CD14-positive monocyte (primary cell): Measurements from ENCODE around the gene TRAT1. TPM values are rescaled to one million over a fixed set of nuclear protein-coding genes. Genes with fewer than 3 reads are reported as not detected.

Source experiments
- DNase-seq, 3 donors: peaks; one replicate each; pipeline ENCODE4 v3.0.0-alpha.2; 2011 to 2022
- H2AFZ ChIP-seq: 2 replicates; pipeline ENCODE4 v1.6.0; 2012; ENCODE audit warnings: mild to moderate bottlenecking, low read depth, low read length, inconsistent platforms; ENCODE audit not compliant: insufficient read depth, poor library complexity, severe bottlenecking
- H3K27ac ChIP-seq, 2 donors: 1 replicate in 1 of 2; 2 replicates in 1 of 2; pipeline ENCODE4 v1.5.1; 2012 to 2013; ENCODE audit warnings: low read length in 2 of 2, control low read depth in 1 of 2, inconsistent platforms in 1 of 2, low read depth in 1 of 2, mild to moderate bottlenecking in 1 of 2
- H3K27me3 ChIP-seq, 2 donors: one replicate each; pipeline versions ENCODE4 v1.6.0 to v1.6.1; 2011 to 2013; ENCODE audit warnings: low read length in 2 of 2; ENCODE audit not compliant: control insufficient read depth in 2 of 2, insufficient read depth in 2 of 2
- H3K36me3 ChIP-seq, 2 donors: replicated peaks in 1 of 2; 1 replicate in 1 of 2; 2 replicates in 1 of 2; pipeline versions ENCODE4 v1.5.1 to v1.6.1; 2012 to 2013; ENCODE audit warnings: low read length in 2 of 2, control low read depth in 1 of 2, inconsistent platforms in 1 of 2, mild to moderate bottlenecking in 1 of 2; ENCODE audit not compliant: insufficient read depth in 2 of 2, control insufficient read depth in 1 of 2
- H3K4me1 ChIP-seq, 2 donors: 1 replicate in 1 of 2; 2 replicates in 1 of 2; pipeline versions ENCODE4 v1.5.1 to v1.6.1; 2012 to 2013; ENCODE audit warnings: low read length in 2 of 2, control low read depth in 1 of 2, inconsistent platforms in 1 of 2, mild to moderate bottlenecking in 1 of 2, moderate library complexity in 1 of 2; ENCODE audit not compliant: insufficient read depth in 2 of 2, control insufficient read depth in 1 of 2
- H3K4me2 ChIP-seq: replicated peaks from 2 replicates; pipeline ENCODE3; 2012; ENCODE audit warnings: low read length, moderate library complexity, mild to moderate bottlenecking; ENCODE audit not compliant: poor library complexity, severe bottlenecking; ENCODE audit errors: extremely low read depth
- H3K4me3 ChIP-seq, 3 experiments: fragments of 200-600 bp in 1 of 3; sonication (generic) in 1 of 3; replicated peaks in 1 of 3; 1 replicate in 2 of 3; 2 replicates in 1 of 3; pipeline ENCODE4 v1.5.1; 2011 to 2013; ENCODE audit warnings: low read length in 3 of 3, mild to moderate bottlenecking in 3 of 3, control low read depth in 2 of 3, low read depth in 2 of 3, inconsistent platforms in 1 of 3, moderate library complexity in 1 of 3
- H3K79me2 ChIP-seq: 2 replicates; pipeline ENCODE4 v1.6.0; 2012; ENCODE audit warnings: mild to moderate bottlenecking, control low read depth, inconsistent platforms, low read length, moderate library complexity; ENCODE audit not compliant: insufficient read depth
- H3K9ac ChIP-seq: 2 replicates; pipeline ENCODE4 v1.6.0; 2017; ENCODE audit warnings: low read length, mild to moderate bottlenecking; ENCODE audit not compliant: insufficient read depth, poor library complexity, severe bottlenecking
- H3K9me3 ChIP-seq, 2 donors: replicated peaks in 1 of 2; 1 replicate in 1 of 2; 2 replicates in 1 of 2; pipeline versions ENCODE4 v1.5.1 to v1.6.1; 2012 to 2013; ENCODE audit warnings: low read length in 2 of 2, control low read depth in 1 of 2; ENCODE audit not compliant: control insufficient read depth in 1 of 2, insufficient read depth in 1 of 2
- H4K20me1 ChIP-seq: 2 replicates; pipeline ENCODE4 v1.6.0; 2012; ENCODE audit warnings: mild to moderate bottlenecking, low read length, control low read depth, moderate library complexity; ENCODE audit not compliant: insufficient read depth
- H3K27ac Mint-ChIP-seq, 7 donors: one replicate each; pipeline ENCODE4 v1.8.0; 2020; ENCODE audit warnings: mild to moderate bottlenecking in 7 of 7, mixed read lengths in 7 of 7, moderate library complexity in 6 of 7, inconsistent platforms in 2 of 7
- H3K27me3 Mint-ChIP-seq, 3 donors: one replicate each; pipeline ENCODE4 v1.8.0; 2021 to 2022; ENCODE audit warnings: low read depth in 3 of 3, mild to moderate bottlenecking in 3 of 3, mixed read lengths in 3 of 3, moderate library complexity in 3 of 3, inconsistent platforms in 1 of 3
- H3K36me3 Mint-ChIP-seq, 2 donors: one replicate each; pipeline ENCODE4 v1.8.0; 2020; ENCODE audit warnings: mixed read lengths in 2 of 2, inconsistent platforms in 1 of 2, mild to moderate bottlenecking in 1 of 2
- H3K4me1 Mint-ChIP-seq: one replicate; pipeline ENCODE4 v1.8.0; 2020; ENCODE audit warnings: mild to moderate bottlenecking, mixed read lengths
- H3K4me3 Mint-ChIP-seq, 2 donors: one replicate each; pipeline ENCODE4 v1.8.0; 2020; ENCODE audit warnings: mild to moderate bottlenecking in 2 of 2, mixed read lengths in 2 of 2, moderate library complexity in 1 of 2
- H3K9me3 Mint-ChIP-seq, 7 donors: one replicate each; pipeline ENCODE4 v1.8.0; 2020 to 2022; ENCODE audit warnings: mixed read lengths in 7 of 7, mild to moderate bottlenecking in 6 of 7, moderate library complexity in 6 of 7, inconsistent platforms in 2 of 7
- CTCF ChIP-seq: fragments of 200-600 bp; IDR thresholded peaks from one replicate; pipeline ENCODE4 v1.8.0; 2022; ENCODE audit warnings: antibody characterized with exemption, mild to moderate bottlenecking
- WGBS: methylation state at CpG from one replicate; pipeline ENCODE4 v1.1.5; 2013; ENCODE audit warnings: missing lambda C conversion rate; ENCODE audit not compliant: insufficient coverage; 5-methylcytosine and 5-hydroxymethylcytosine counted together
- intact Hi-C, 2 donors: fragments of 100-400 bp; cut with micrococcal nuclease; formaldehyde crosslinking; loops; one replicate each; pipeline versions ENCODE4 v1.15.0 to v1.15.1; 2023
- polyA plus RNA-seq, 3 donors: library from polyadenylated mRNA; depleted of rRNA in 1 of 3; unstranded in 2 of 3; stranded (reverse) in 1 of 3; fragments of 300-500 nt in 2 of 3; fragments of >200 nt in 1 of 3; fragmentation: Illumina TruSeq in 2 of 3; gene quantifications; 1 replicate in 2 of 3; 2 replicates in 1 of 3; pipeline ENCODE4 v1.2.3, GENCODE V29; 2012 to 2021

The TRAT1 gene
- polyA plus RNA-seq, 3 donors: 0.04 to 0.37 (median 0.33) TPM

DNA sequence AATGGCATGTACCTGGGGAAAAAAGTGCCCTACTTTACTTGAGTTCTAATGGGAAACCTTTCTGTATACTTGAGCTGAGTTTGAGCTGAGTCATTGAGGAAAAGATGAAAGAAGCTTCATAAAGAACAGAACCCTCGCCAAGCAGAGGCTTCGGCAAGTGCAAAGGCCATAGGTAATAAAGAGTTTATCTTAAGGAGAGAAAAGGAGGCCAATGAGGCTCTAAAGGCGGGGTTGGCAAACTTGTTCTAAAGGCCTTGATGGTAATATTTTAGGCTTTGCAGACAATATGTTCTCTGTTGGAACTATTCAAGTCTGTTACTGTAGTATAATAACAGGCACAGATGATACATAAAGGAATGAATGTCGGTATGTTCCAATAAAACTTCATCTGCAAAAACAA is 17.6 kb upstream of the TRAT1 start:
- Histone ChIP-seq H3K4me2 (no peak overlapping the region), H3K79me2 (no peaks in the 10 kb centered on the region), H3K36me3 (no peaks in the 10 kb centered on the region), H3K4me3 (no peak overlapping the region), H3K27ac (no peak overlapping the region), H2AFZ (no peak overlapping the region), H3K4me1 (no peaks in the 10 kb centered on the region), H3K27me3 (no peaks in the 10 kb centered on the region), H4K20me1 (no peaks in the 10 kb centered on the region), H3K9me3 (no peaks in the 10 kb centered on the region), H3K9ac (no peak overlapping the region)
- H3K4me3 Mint-ChIP-seq: no peak overlapping the region
- H3K4me1 Mint-ChIP-seq: no peaks in the 10 kb centered on the region
- WGBS: 96% methylated on average over 4 of the region's 4 CpGs
- H3K9me3 Mint-ChIP-seq: peaks cover 0 to 7% (median 3%) of the 10 kb centered on the region in 7 donors
- no peaks in the 10 kb centered on the region for H3K36me3 Mint-ChIP-seq
- intact Hi-C loops: no loop called here
- TF ChIP-seq CTCF: no peak
- H3K27ac Mint-ChIP-seq: no peak overlapping the region
- no peak for DNase-seq
- H3K27me3 Mint-ChIP-seq: peaks cover 0 to 2% (median 0%) of the 10 kb centered on the region in 3 donors

GRCh38 chr3:108806316-108806715 is 16.3 kb upstream of the TRAT1 start:
- Mint-ChIP-seq H3K27ac (no peak overlapping the region), H3K4me1 (no peaks in the 10 kb centered on the region), H3K4me3 (no peak overlapping the region), H3K36me3 (no peaks in the 10 kb centered on the region), H3K9me3 (peaks cover 0 to 7% (median under 1%) of the 10 kb centered on the region in 7 donors), H3K27me3 (peaks cover 0 to 2% (median 0%) of the 10 kb centered on the region in 3 donors)
- Histone ChIP-seq H3K4me1 (no peaks in the 10 kb centered on the region), H3K4me3 (no peak overlapping the region), H3K36me3 (no peaks in the 10 kb centered on the region), H3K79me2 (no peaks in the 10 kb centered on the region), H4K20me1 (no peaks in the 10 kb centered on the region), H3K4me2 (no peak overlapping the region), H3K27me3 (no peaks in the 10 kb centered on the region), H3K9ac (no peak overlapping the region), H3K9me3 (no peaks in the 10 kb centered on the region), H3K27ac (no peak overlapping the region), H2AFZ (no peak overlapping the region)
- no peak for DNase-seq
- TF ChIP-seq CTCF: no peak
- no CpG with 5 or more reads among the region's 4 CpGs for WGBS
- intact Hi-C loops: no loop called here
